Endodermal cell (in vitro differentiated cells): ENCODE measurements around the gene FMC1. TPM values are rescaled to one million over a fixed set of nuclear protein-coding genes. Genes with fewer than 3 reads are reported as not detected.
"Not testable (repeated sequence)": the region's sequence is repeated elsewhere in the genome, so short reads cannot be mapped to it uniquely, and the experiment has no call there.

Experiments
- DNase-seq: peaks from one replicate; pipeline ENCODE4 v3.0.0-alpha.2; 2017
- H3K27ac ChIP-seq: 2 replicates; pipeline ENCODE4 v1.5.1; 2013; ENCODE audit warnings: mild to moderate bottlenecking, low read depth, low read length, moderate library complexity
- H3K27me3 ChIP-seq: 2 replicates; pipeline ENCODE4 v1.6.1; 2013; ENCODE audit warnings: mild to moderate bottlenecking, low read length, moderate library complexity; ENCODE audit not compliant: insufficient read depth, control insufficient read depth, poor library complexity, severe bottlenecking
- H3K36me3 ChIP-seq: 2 replicates; pipeline ENCODE4 v1.7.0; 2013; ENCODE audit warnings: mild to moderate bottlenecking, low read length, moderate library complexity; ENCODE audit not compliant: control insufficient read depth, insufficient read depth
- H3K4me1 ChIP-seq: one replicate; pipeline ENCODE4 v1.7.0; 2013; ENCODE audit warnings: low read length; ENCODE audit not compliant: control insufficient read depth, insufficient read depth
- H3K4me3 ChIP-seq: 2 replicates; pipeline ENCODE4 v1.5.1; 2013; ENCODE audit warnings: mild to moderate bottlenecking, low read length, moderate library complexity
- H3K9ac ChIP-seq: 2 replicates; pipeline ENCODE4 v1.6.1; 2013; ENCODE audit warnings: mild to moderate bottlenecking, low read length, moderate library complexity; ENCODE audit not compliant: poor library complexity, severe bottlenecking; ENCODE audit errors: extremely low read depth
- H3K9me3 ChIP-seq: 2 replicates; pipeline ENCODE4 v1.6.1; 2013; ENCODE audit warnings: mild to moderate bottlenecking, low read length, moderate library complexity; ENCODE audit not compliant: control insufficient read depth
- H3K27ac Mint-ChIP-seq: 2 replicates; pipeline ENCODE4 v1.8.0; 2020; ENCODE audit warnings: mixed read lengths
- H3K27me3 Mint-ChIP-seq: 2 replicates; pipeline ENCODE4 v1.8.0; 2021; ENCODE audit warnings: mild to moderate bottlenecking, mixed read lengths; ENCODE audit not compliant: insufficient read depth
- H3K36me3 Mint-ChIP-seq: 2 replicates; pipeline ENCODE4 v1.8.0; 2020; ENCODE audit warnings: low read depth, mixed read lengths
- H3K4me1 Mint-ChIP-seq: 2 replicates; pipeline ENCODE4 v1.8.0; 2020; ENCODE audit warnings: mixed read lengths
- H3K4me3 Mint-ChIP-seq: 2 replicates; pipeline ENCODE4 v1.8.0; 2020; ENCODE audit warnings: mild to moderate bottlenecking, moderate library complexity, mixed read lengths
- H3K9me3 Mint-ChIP-seq: 2 replicates; pipeline ENCODE4 v1.8.0; 2020; ENCODE audit warnings: mild to moderate bottlenecking, mixed read lengths
- CTCF ChIP-seq: fragments of 200-600 bp; sonication (generic); conservative IDR thresholded peaks from 2 replicates; pipeline ENCODE4 v1.5.0; 2021; ENCODE audit warnings: antibody characterized with exemption, mild to moderate bottlenecking
- WGBS, 2 experiments: methylation state at CpG; one replicate each; pipeline versions ENCODE4 v1.1.5 to v1.1.7; 2013; ENCODE audit warnings: missing lambda C conversion rate in 2 of 2, mixed read lengths in 1 of 2; ENCODE audit not compliant: insufficient coverage in 1 of 2, insufficient read length in 1 of 2; 5-methylcytosine and 5-hydroxymethylcytosine counted together
- total RNA-seq, 2 donors: library from RNA; stranded (reverse); fragmentation: NEBNext Ultra II Directional in 1 of 2; extraction: Animal tissue kit (Norgen Biotek cat#: 25700) in 1 of 2; gene quantifications; 2 replicates in 1 of 2; 3 replicates in 1 of 2; pipeline ENCODE4 v1.2.1, GENCODE V29; 2021

FMC1 gene
- total RNA-seq, 2 donors from 2014 or later, result 10.8 to 17.1 TPM

GRCh38 chr7:139332697-139333359, 8.3 kb upstream of the FMC1 start:
- Mint-ChIP-seq H3K4me1 (no peaks in the 10 kb centered on the region), H3K27me3 (no peaks in the 10 kb centered on the region), H3K27ac (no peak overlapping the region), H3K9me3 (no peaks in the 10 kb centered on the region), H3K36me3 (no peaks in the 10 kb centered on the region), H3K4me3 (no peak overlapping the region)
- H3K27ac ChIP-seq, result no peak overlapping the region
- no peak overlapping the region for H3K4me3 ChIP-seq
- H3K36me3 ChIP-seq, result no peaks in the 10 kb centered on the region
- 90 to 94% methylated on average over 4 to 5 of the region's 5 CpGs for WGBS, 2 experiments
- H3K4me1 ChIP-seq, result no peaks in the 10 kb centered on the region
- DNase-seq, result no peak
- no peaks in the 10 kb centered on the region for H3K27me3 ChIP-seq
- TF ChIP-seq CTCF, result no peak
- H3K9ac ChIP-seq, result no peak overlapping the region
- H3K9me3 ChIP-seq, result no peaks in the 10 kb centered on the region

- not testable (repeated sequence) for H3K9me3 Mint-ChIP-seq
Observed at GRCh38 chr7:139333443-139333842, 7.7 kb upstream of the FMC1 start.

GRCh38 chr7:139334399-139335150, 6.6 kb upstream of the FMC1 start:
- Histone ChIP-seq H3K9ac (no peak overlapping the region), H3K36me3 (no peaks in the 10 kb centered on the region), H3K9me3 (peaks cover 6% of the 10 kb centered on the region), H3K4me1 (no peaks in the 10 kb centered on the region), H3K27ac (no peak overlapping the region), H3K27me3 (no peaks in the 10 kb centered on the region), H3K4me3 (no peak overlapping the region)
- H3K4me1 Mint-ChIP-seq, result no peaks in the 10 kb centered on the region
- DNase-seq, result no peak
- TF ChIP-seq CTCF, result no peak
- WGBS, 2 experiments, result 86 to 96% methylated on average over 4 of the region's 4 CpGs
- H3K4me3 Mint-ChIP-seq, result no peak overlapping the region
- H3K36me3 Mint-ChIP-seq, result peaks cover 2% of the 10 kb centered on the region
- H3K9me3 Mint-ChIP-seq, result peaks cover 7% of the 10 kb centered on the region
- no peak overlapping the region for H3K27ac Mint-ChIP-seq
- no peaks in the 10 kb centered on the region for H3K27me3 Mint-ChIP-seq

More at GRCh38 chr7:139333443-139333842, 7.7 kb upstream of the FMC1 start:
- H3K4me3 ChIP-seq, H3K4me1 Mint-ChIP-seq, H3K36me3 Mint-ChIP-seq, H3K9me3 ChIP-seq, H3K27ac ChIP-seq, H3K27me3 Mint-ChIP-seq, H3K9ac ChIP-seq, H3K36me3 ChIP-seq, H3K4me1 ChIP-seq, DNase-seq, H3K27me3 ChIP-seq, H3K27ac Mint-ChIP-seq, H3K4me3 Mint-ChIP-seq: not testable (repeated sequence)
- WGBS, 2 experiments, result 96 to 99% methylated on average over 4 to 13 of the region's 13 CpGs
